ES-I3 (cell line): ENCODE results near the gene TNFAIP8L1.

ENCODE experiments used
- H3K36me3 ChIP-seq: 2 replicates; pipeline ENCODE4 v1.6.1; 2013; ENCODE audit warnings: mild to moderate bottlenecking, low read length, control low read depth, moderate library complexity; ENCODE audit not compliant: insufficient read depth
- H3K4me1 ChIP-seq: 2 replicates; pipeline ENCODE4 v1.6.1; 2013; ENCODE audit warnings: mild to moderate bottlenecking, control low read depth, low read length; ENCODE audit not compliant: insufficient read depth
- H3K9ac ChIP-seq: 2 replicates; pipeline ENCODE4 v1.6.1; 2013; ENCODE audit warnings: low read depth, mild to moderate bottlenecking, low read length, moderate library complexity
- H3K9me3 ChIP-seq: 2 replicates; pipeline ENCODE4 v1.6.1; 2013; ENCODE audit warnings: mild to moderate bottlenecking, low read length, moderate library complexity; ENCODE audit not compliant: control insufficient read depth, insufficient read depth

TNFAIP8L1 gene

GRCh38 chr19:4649392-4650047, 10.2 kb downstream of the TNFAIP8L1 start:
- Histone ChIP-seq H3K4me1 (peaks cover 4% of the 10 kb centered on the region; the same call in 1 of the 2 replicates), H3K9ac (no peak overlapping the region), H3K9me3 (no peaks in the 10 kb centered on the region), H3K36me3 (no peaks in the 10 kb centered on the region)

GRCh38 chr19:4650159-4650558, 10.8 kb downstream of the TNFAIP8L1 start:
- no peaks in the 10 kb centered on the region for H3K36me3 ChIP-seq

GRCh38 chr19:4652075-4652474, 12.8 kb downstream of the TNFAIP8L1 start:
- no peaks in the 10 kb centered on the region for H3K36me3 ChIP-seq
- no peaks in the 10 kb centered on the region for H3K9me3 ChIP-seq
- peaks cover 4% of the 10 kb centered on the region; the same call in 1 of the 2 replicates for H3K4me1 ChIP-seq
- no peak overlapping the region for H3K9ac ChIP-seq

More at GRCh38 chr19:4650159-4650558, 10.8 kb downstream of the TNFAIP8L1 start:
- Histone ChIP-seq H3K9ac (no peak overlapping the region), H3K4me1 (peaks cover 4% of the 10 kb centered on the region; the same call in 1 of the 2 replicates), H3K9me3 (no peaks in the 10 kb centered on the region)

- no peaks in the 10 kb centered on the region for H3K9me3 ChIP-seq
- no peaks in the 10 kb centered on the region; the same call in 1 of the 2 replicates for H3K4me1 ChIP-seq
- no peak overlapping the region for H3K9ac ChIP-seq
- no peaks in the 10 kb centered on the region for H3K36me3 ChIP-seq
Observed at GRCh38 chr19:4653793-4654436, 14.6 kb downstream of the TNFAIP8L1 start.

GRCh38 chr19:4654437-4655361, 15.4 kb downstream of the TNFAIP8L1 start:
- no peaks in the 10 kb centered on the region for H3K9me3 ChIP-seq
- no peaks in the 10 kb centered on the region; the same call in none of the 2 replicates for H3K36me3 ChIP-seq
- H3K9ac ChIP-seq = no peak overlapping the region
- no peaks in the 10 kb centered on the region; the same call in 1 of the 2 replicates for H3K4me1 ChIP-seq

- no peaks in the 10 kb centered on the region; the same call in none of the 2 replicates for H3K36me3 ChIP-seq
- H3K9ac ChIP-seq = no peak overlapping the region
- H3K4me1 ChIP-seq = no peaks in the 10 kb centered on the region
- H3K9me3 ChIP-seq = no peaks in the 10 kb centered on the region
Observed at GRCh38 chr19:4656102-4656501, 16.8 kb downstream of the TNFAIP8L1 start.

- H3K9me3 ChIP-seq = no peaks in the 10 kb centered on the region
- H3K4me1 ChIP-seq = no peaks in the 10 kb centered on the region
- no peak overlapping the region for H3K9ac ChIP-seq
- no peaks in the 10 kb centered on the region; the same call in none of the 2 replicates for H3K36me3 ChIP-seq
Observed at GRCh38 chr19:4657262-4657661, 17.9 kb downstream of the TNFAIP8L1 start.

- no peak overlapping the region for H3K9ac ChIP-seq
- H3K36me3 ChIP-seq = no peaks in the 10 kb centered on the region; the same call in none of the 2 replicates
- H3K4me1 ChIP-seq = no peaks in the 10 kb centered on the region
- no peaks in the 10 kb centered on the region for H3K9me3 ChIP-seq
Observed at GRCh38 chr19:4657835-4658234, 18.5 kb downstream of the TNFAIP8L1 start.

- Histone ChIP-seq H3K9ac (no peak overlapping the region), H3K9me3 (no peaks in the 10 kb centered on the region), H3K4me1 (no peaks in the 10 kb centered on the region), H3K36me3 (no peaks in the 10 kb centered on the region; the same call in none of the 2 replicates)
Observed at GRCh38 chr19:4660181-4660791, 21.0 kb downstream of the TNFAIP8L1 start.

- Histone ChIP-seq H3K36me3 (no peaks in the 10 kb centered on the region; the same call in none of the 2 replicates), H3K9ac (no peak overlapping the region), H3K9me3 (no peaks in the 10 kb centered on the region), H3K4me1 (no peaks in the 10 kb centered on the region)
Observed at GRCh38 chr19:4660993-4661392, 21.7 kb downstream of the TNFAIP8L1 start.

GRCh38 chr19:4662020-4662695, 22.8 kb downstream of the TNFAIP8L1 start:
- Histone ChIP-seq H3K9me3 (no peaks in the 10 kb centered on the region), H3K9ac (no peak overlapping the region), H3K36me3 (no peaks in the 10 kb centered on the region; the same call in none of the 2 replicates), H3K4me1 (no peaks in the 10 kb centered on the region)

GRCh38 chr19:4662812-4663211, 23.5 kb downstream of the TNFAIP8L1 start:
- no peak overlapping the region for H3K9ac ChIP-seq
- no peaks in the 10 kb centered on the region for H3K4me1 ChIP-seq
- H3K9me3 ChIP-seq = no peaks in the 10 kb centered on the region
- H3K36me3 ChIP-seq = peaks cover 3% of the 10 kb centered on the region

- Histone ChIP-seq H3K36me3 (peaks cover 7% of the 10 kb centered on the region), H3K9me3 (no peaks in the 10 kb centered on the region), H3K4me1 (no peaks in the 10 kb centered on the region), H3K9ac (no peak overlapping the region)
Observed at GRCh38 chr19:4664642-4665041, 25.3 kb downstream of the TNFAIP8L1 start.
